SIG-M5 (cell line): ENCODE data around the gene TUBA3C.
"Not testable (repeated sequence)": the region's sequence is repeated elsewhere in the genome, so short reads cannot be mapped to it uniquely, and the experiment has no call there.

ENCODE experiments used
- DNase-seq: peaks from one replicate; lab custom pipeline; 2025; lab: John Stamatoyannopoulos, UW

TUBA3C gene

GRCh38 chr13:19181621-19182485 lies at the start of gene TUBA3C:
Gene TUBA3C, minus strand, starts transcription at chr13:19181824. Its CDS starts 77 bp downstream, at chr13:19181747.
- DNase-seq: no peak

DNA sequence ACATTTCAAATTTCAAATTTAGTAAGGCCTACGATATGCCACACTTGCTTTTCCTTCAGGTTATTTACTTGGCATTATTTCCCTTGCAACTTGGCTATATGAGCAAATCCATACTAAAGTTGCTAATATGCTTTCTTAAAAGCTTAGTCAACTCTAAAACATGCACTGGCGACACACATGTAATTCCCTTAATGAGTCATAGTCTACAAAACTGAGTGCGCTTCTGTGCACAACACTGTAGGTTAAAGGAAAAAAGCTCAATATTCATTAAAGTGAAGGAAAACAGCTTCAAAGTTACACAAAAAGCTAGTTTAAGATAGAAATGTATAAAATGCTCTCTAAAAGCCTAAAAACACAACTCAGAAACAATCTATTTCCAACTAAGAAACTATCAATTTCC lies 25.8 kb upstream of the TUBA3C start:
- not testable (repeated sequence) for DNase-seq

- not testable (repeated sequence) for DNase-seq
These were observed 11.0 kb upstream of the TUBA3C start for GRCh38 chr13:19192622-19193021.

- DNase-seq: not testable (repeated sequence)
These were observed 8.3 kb upstream of the TUBA3C start for GRCh38 chr13:19189911-19190310.

DNA sequence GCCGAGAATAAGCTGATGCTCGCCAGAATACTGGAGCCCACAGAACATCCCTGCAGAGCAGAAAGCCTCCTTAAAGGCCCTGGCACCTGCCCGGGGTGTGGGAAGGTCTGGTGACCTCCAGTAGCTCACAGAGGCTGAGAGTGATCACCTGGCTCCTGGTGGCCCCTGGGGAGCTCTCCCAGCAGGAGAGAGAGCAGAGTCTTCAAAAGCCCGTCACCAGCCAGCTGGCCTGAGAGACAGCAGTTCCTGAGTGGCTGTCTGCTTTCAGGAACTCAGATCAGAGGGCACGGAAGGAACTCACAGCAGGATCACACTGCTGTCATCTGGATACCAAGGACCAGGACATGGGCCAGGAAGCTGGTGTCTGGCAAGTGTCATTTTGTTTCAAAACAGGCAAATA lies 7.7 kb upstream of the TUBA3C start:
- DNase-seq: not testable (repeated sequence)

GRCh38 chr13:19185865-19186645 lies 4.4 kb upstream of the TUBA3C start:
- no peak for DNase-seq

GRCh38 chr13:19185086-19185864 lies 3.7 kb upstream of the TUBA3C start:
- DNase-seq: no peak

- DNase-seq: no peak
These were observed 2.6 kb upstream of the TUBA3C start for GRCh38 chr13:19184176-19184575.

DNA sequence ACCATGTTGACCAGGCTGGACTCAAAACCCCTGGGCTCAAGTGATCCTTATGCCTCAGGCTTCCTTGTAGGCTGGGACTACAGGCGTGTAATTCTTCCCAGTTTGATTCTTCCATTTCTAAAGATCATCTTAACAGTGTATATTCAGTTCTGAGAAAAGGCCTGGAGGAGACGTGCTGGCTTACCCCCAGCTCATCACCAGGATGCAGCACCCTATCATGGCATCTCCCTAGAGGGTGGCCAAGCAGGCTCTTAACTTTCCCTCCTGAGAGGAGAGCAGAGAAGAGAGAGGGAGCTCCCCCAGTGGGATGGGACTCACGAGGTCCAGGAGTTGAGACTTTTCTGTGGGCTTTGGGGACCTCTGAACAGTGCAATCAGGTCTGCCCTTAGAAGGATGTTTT lies 2.1 kb upstream of the TUBA3C start:
- no peak for DNase-seq

- no peak for DNase-seq
These were observed 912 bp upstream of the TUBA3C start for GRCh38 chr13:19182536-19182935.

- DNase-seq: no peak
These were observed 503 bp downstream of the TUBA3C start for GRCh38 chr13:19181021-19181620.

- no peak for DNase-seq
These were observed 1.7 kb downstream of the TUBA3C start for GRCh38 chr13:19179916-19180315.

DNA sequence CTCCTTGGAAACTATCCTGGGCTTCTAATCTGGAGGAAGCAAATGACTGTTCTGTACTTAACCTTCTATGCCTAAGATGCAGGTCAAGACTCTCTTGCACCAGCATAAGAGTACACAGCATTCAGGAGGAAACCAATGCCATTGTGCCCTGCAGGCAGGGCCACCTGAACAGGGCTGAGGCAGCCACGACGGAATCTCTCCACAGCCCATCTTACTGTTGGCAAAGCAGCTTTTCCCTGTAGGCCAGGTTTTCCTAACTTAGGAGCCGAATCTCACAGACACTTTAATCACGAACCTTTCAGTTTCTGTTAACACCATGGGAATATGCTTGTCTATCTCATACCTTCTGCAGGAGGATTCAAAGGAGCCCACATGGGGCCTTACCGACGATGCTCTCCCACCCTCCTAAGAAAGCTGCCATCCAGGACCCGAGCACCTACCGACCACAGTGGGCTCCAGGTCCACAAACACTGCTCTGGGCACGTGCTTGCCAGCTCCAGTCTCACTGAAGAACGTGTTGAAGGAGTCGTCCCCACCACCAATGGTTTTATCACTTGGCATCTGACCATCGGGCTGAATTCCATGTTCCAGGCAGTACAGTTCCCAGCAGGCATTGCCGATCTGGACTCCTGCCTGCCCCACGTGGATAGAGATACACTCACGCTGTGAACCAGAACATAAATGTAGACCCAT lies 2.6 kb downstream of the TUBA3C start:
- DNase-seq: no peak

DNA sequence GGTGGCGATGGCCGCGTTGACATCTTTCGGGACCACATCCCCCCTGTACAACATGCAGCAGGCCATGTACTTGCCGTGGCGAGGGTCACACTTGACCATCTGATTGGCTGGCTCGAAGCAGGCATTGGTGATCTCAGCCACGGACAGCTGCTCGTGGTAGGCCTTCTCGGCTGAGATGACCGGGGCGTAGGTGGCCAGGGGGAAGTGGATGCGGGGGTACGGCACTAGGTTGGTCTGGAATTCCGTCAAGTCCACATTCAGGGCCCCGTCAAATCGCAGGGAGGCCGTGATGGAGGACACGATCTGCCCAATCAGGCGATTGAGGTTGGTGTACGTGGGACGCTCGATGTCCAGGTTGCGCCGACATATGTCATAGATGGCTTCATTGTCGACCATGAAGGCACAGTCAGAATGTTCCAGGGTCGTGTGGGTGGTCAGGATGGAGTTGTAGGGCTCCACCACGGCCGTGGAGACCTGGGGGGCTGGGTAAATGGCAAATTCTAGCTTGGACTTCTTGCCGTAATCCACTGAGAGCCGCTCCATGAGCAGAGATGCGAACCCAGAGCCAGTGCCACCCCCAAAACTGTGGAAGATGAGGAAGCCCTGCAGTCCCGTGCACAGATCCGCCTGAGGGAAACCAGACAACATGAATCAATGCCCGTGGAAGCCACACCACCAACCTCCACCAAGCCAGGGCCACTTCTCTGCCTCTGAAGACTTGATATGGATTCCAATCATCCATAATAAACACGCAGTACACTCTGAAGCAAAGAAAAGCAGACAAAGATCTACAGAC lies 4.4 kb downstream of the TUBA3C start:
- not testable (repeated sequence) for DNase-seq

DNA sequence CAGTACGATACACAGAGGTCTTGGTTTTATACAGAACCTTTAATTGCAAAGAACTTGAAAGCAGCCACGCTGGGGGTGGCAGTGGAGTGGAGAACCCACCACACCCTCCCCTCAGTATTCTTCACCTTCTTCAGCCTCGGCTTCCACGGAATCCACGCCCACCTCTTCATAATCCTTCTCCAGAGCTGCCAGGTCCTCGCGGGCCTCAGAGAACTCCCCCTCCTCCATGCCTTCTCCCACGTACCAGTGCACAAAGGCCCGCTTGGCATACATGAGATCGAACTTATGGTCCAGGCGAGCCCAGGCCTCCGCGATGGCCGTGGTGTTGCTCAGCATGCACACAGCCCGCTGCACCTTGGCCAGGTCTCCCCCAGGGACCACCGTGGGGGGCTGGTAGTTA lies 7.9 kb downstream of the TUBA3C start:
- no peak for DNase-seq

- DNase-seq: no peak
These were observed 9.0 kb downstream of the TUBA3C start for GRCh38 chr13:19172647-19173030.

- no peak for DNase-seq
These were observed 9.5 kb downstream of the TUBA3C start for GRCh38 chr13:19172007-19172646.

DNA sequence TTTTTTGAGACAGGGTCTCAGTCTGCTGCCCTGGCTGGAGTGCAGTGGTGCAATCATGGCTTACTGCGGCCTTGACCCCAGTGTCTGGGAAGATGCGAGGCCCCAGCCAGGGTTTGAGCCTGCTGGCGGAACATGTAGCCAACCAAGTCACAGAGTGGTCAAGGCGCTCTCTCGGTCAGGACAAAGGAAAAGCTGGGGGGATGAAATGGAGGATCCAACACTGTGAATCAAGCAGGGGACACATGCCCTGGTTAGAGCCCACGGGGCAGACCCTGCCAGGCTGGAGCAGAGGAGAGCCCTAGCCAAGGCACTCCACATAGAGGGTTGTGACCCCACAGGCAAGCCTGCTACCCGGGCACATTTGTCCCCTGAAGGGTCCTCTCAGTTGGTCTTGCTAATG lies 10.1 kb downstream of the TUBA3C start:
- no peak for DNase-seq

- no peak for DNase-seq
These were observed 11.6 kb downstream of the TUBA3C start for GRCh38 chr13:19169991-19170390.

DNA sequence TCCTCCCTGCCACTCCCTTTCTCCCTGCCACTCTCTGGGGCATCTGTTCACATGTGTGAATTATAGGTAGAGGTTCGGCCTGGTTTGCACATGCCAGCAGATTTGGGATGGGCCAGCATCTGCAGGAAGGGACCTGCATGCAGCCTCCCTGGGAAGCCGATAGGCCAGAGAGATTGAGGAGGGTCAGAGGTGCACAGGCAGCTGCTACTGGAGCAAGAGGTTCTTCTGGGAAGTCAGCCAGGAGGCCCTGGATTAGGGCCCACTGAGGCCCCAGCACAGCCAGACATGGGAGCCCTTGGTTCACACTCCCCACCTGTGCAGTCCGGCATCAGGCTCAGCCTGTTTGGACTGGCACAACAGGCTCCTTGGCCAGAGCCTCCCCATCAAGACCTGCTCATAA lies 12.1 kb downstream of the TUBA3C start:
- no peak for DNase-seq
